HCT116 (cell line): ENCODE data around the gene ZDHHC23.

Source experiments
- CTCF ChIP-seq, 3 experiments: fragments of 200-600 bp in 1 of 3; sonication (generic) in 1 of 3; IDR thresholded peaks in 2 of 3; conservative IDR thresholded peaks in 1 of 3; 2 replicates each; pipeline ENCODE4 v1.5.1; 2012 to 2017; ENCODE audit warnings: low read depth in 2 of 3, low read length in 2 of 3, antibody characterized with exemption in 1 of 3, borderline replicate concordance in 1 of 3, control low read depth in 1 of 3, mild to moderate bottlenecking in 1 of 3, mixed read lengths in 1 of 3, mixed run types in 1 of 3, moderate library complexity in 1 of 3; ENCODE audit not compliant: insufficient read depth in 1 of 3
- EZH2phosphoT487 ChIP-seq: fragments of 200-600 bp; IDR thresholded peaks from 2 replicates; pipeline ENCODE4 v1.6.1; 2018; ENCODE audit warnings: antibody characterized with exemption, borderline replicate concordance
- POLR2A ChIP-seq: IDR thresholded peaks from 2 replicates; pipeline ENCODE4 v1.7.0; 2011; ENCODE audit warnings: borderline replicate concordance; ENCODE audit not compliant: insufficient read depth, insufficient read length; ENCODE audit errors: extremely low read depth
- SP1 ChIP-seq: IDR thresholded peaks from 2 replicates; pipeline ENCODE4 v1.6.1; 2012; ENCODE audit warnings: low read depth
- ZNF274 ChIP-seq: fragments of 200-500 bp; sonication (Bioruptor generic); IDR thresholded peaks from 2 replicates; pipeline ENCODE4 v1.6.1; 2014; ENCODE audit warnings: mild to moderate bottlenecking, low read depth, low read length, inconsistent platforms

- TF ChIP-seq EZH2phosphoT487 (no peak), ZNF274 (no peak), CTCF (IDR thresholded peaks at IDR 0.05 in 2 of 3, conservative IDR thresholded peaks at IDR 0.05 in 1 of 3; ENCODE audit: borderline replicate concordance in 1 of 3, insufficient read depth in 1 of 3, low read depth in 2 of 3, low read length in 2 of 3) (no peak), SP1 (no peak), POLR2A (no peak)
Measured at GRCh38 chr3:113906568-113907140, 41.2 kb upstream of the ZDHHC23 start.
